SK-N-SH treated with all-trans-retinoic acid at 6 μM for 48 hours (cell line): ENCODE data around the gene CENPA.

Source experiments
- GLIS3 ChIP-seq: fragments of 250-450 bp; sonication (Bioruptor Pico); IDR thresholded peaks from 2 replicates; pipeline ENCODE4 v1.5.0; 2020; ENCODE audit warnings: mild to moderate bottlenecking, moderate library complexity
- PATZ1 ChIP-seq: fragments of 250-450 bp; sonication (Bioruptor Pico); IDR thresholded peaks from 2 replicates; pipeline ENCODE4 v1.8.0; 2020; ENCODE audit warnings: mild to moderate bottlenecking, moderate library complexity, borderline replicate concordance

- no peak for TF ChIP-seq PATZ1 (CRISPR knock-in tag)
- TF ChIP-seq GLIS3 (CRISPR knock-in tag), result no peak
These were observed 26.0 kb upstream of the CENPA start for GRCh38 chr2:26759845-26760244.
